ENCODE data around the gene PGGHG.
"Not testable (repeated sequence)": the region's sequence is repeated elsewhere in the genome, so short reads cannot be mapped to it uniquely, and the experiment has no call there.

PGGHG gene

DNA sequence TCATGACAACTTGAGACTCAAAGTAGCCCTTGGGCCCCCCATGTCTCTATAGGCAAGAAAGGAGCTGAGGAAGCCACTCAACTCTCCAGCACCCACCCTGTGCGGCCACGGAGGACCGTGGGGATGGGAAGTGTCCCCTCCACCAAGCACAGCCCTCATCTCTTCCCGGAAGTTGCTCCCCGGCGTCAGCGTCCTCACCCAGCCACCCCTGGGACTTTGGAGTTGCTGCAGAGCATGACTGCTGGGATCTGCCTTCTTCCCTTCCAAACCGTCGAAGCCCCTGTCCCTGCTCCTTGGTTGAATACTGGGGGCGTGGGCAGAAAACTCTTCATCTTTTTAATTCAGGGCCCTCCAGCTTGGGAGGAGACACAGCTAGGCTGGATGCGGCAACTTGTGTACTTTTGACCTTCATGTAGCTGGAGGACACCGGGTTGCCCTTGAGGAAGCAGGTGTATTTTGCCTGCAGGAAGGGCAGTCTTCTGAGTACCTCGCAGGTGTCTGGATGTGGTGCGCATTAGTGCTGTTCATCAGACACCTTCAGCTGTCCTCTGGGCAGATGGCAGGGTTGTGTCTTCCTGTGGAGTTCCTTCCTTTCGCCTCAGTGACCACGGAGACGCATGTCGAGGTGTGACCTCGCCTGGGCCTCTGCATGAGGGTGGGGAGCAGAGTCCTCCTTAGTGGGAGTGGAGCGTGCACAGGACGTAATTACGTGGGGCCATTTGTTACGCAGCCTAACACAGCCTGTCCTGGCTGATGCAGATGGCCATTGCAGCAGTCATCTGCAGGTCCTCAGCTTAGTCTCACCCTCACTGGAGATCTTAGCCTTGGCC is 43.9 kb downstream of the PGGHG start:
- no peak for DNase-seq

DNA sequence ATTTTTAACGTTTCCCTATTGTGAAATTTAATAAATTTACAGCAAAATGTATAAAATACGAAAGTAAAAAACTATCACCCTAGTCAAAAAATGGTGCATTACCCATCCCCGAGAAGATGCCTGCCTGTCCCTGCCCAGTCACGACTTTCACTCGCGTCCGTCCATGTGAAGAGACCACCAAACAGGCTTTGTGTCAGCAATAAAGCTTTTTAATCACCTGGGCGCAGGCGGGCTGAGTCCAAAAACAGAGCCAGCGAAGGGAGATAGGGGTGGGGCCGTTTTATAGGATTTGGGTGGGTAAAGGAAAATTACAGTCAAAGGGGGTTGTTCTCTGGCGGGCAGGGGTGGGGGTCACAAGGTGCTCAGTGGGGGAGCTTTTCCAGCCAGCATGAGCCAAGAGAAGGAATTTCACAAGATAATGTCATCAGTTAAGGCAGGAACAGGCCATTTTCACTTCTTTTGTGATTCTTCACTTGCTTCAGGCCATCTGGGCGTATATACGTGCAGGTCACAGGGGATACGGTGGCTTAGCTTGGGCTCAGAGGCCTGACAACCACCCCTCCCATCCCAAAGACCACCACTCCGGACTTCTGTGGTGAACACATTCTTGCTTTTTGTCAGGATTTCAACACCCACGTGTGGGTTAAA is 44.8 kb downstream of the PGGHG start:
- DNase-seq = not testable (repeated sequence)

DNA sequence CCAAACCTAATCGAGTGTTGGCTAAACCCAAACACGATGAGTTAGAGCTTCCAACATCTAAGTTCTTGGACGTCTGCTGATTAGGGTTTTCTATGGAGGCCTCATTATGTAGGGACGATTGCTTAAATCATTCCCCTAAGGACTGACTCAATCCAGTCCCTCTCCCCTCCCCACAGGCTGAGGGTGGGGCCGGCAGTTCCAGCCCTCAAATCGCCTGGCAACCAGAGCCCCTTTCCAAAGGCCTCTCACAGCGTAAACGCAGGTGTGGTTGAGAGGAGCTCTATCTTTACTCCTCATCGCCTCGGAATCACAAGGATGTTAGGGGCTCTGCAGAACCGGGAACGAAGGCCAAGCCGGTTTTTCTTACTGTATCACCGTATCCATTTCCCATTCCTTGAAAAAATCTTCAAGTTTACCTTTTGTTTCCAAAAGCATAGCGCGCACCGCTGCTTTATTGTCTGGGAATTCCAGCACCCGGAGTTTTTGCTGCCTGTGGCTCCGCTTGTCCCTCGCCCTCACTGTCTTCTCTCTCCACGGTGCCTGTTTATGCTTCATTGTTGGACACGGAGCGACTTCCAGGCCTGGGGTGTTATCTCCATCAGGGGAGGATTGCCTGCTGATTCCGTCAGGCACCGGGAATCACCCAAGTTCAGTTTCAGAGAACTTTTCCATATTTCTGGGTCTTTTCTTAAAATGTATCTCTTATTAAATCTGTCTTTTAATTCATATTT is 45.5 kb downstream of the PGGHG start:
- no peak for DNase-seq

DNA sequence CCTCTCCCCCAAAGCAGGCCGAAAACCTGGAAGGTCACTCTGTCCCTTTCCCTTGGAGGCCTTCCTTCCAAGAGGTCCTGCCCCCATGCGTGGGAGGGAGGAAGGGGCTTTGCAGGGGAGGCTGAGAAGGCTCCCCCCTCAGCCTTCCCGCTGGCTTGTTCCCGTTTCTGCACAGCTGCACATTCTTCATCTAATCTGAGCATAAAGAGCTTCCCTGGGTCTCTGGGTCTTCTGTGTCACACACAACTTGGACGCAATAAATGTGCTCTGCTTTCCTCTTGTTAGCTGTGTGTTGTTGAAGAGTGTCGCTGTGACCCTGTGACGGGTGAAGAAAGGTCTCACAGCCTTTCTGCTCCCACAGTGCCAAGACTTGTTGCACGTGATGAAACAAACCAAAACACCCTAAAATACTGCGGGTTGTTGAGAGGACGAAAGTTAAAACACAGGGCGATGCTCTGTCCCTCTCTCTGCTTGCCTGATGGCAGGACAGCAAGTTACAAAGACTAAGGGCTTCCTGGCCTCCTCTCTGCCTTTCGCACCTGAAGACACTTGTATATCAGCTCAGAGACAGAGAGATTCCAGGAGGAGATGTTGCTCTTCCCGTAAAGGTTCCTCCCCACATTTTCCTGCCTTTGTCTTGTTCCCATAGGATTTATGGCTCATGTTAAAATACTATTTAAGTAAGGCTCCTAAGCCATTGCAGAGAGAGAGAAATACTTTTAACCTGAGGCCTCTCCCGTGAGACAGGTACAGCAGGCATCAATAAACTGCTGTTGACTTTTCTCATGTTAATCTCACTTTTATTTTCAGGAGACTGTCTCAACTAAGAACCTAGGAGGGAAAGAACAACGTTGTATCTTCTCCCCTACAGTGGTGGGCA is 47.1 kb downstream of the PGGHG start:
- DNase-seq = no peak

DNA sequence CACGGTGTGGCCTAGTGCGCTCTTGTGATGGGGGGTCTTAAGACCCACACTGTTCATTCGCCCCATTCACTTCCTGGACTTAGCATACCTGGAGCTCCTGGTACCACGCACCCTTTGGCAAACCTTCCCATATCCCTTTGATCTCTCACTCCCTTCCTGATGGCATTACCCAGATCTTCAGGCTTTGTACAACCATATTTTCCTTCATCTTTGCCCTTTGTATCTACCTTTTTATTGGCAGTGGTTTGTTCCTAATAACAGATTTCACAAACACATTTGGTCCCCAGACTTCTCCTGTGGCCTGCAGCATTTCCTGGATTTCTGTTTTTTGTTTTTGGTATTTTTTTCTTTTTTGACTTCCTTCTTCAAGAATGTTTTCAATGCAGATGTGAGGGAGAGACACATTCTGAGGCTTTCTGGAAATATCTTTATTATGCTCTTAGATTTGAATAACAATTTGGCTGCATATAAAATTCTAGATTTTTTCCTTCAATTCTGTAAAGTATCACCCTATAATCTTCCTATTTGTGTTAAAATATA is 47.8 kb downstream of the PGGHG start:
- DNase-seq = no peak

DNA sequence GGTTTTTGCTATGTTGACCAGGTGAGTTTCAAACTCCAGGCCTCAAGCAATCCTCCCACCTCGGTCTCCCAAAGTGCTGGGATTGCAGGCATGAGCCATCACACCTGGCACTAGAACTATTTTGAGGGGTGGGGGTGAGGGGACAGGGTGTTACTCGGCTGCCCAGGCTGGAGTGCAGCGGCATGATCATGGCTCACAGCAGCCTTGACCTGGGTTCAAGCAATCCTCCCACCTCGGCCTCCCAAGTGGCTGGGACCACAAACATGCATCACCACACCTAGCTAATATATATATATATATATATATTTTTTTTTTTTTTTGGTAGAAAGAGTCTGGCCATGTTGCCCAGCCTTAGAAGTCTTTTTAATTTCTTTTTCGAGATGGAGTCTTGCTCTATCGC is 48.8 kb downstream of the PGGHG start:
- no peak for DNase-seq

DNA sequence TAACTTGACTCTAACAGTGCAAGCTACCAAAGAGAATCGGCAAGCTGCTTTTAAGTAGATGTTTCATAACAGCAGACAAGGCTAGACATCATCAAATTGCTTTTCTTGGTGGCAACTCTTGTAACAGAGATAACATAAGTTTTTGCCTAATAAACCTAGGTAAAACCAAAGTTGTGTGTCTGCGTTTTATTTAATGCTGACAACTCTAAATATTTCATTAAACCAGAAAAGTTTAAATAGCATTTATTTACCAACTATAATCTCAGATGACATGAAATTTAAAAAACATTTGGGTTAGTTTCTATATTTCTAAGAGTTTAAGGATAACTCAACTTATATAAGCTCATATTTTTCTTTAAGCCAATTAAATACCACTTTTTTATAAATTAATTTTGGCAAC is 51.0 kb downstream of the PGGHG start:
- no peak for DNase-seq

DNA sequence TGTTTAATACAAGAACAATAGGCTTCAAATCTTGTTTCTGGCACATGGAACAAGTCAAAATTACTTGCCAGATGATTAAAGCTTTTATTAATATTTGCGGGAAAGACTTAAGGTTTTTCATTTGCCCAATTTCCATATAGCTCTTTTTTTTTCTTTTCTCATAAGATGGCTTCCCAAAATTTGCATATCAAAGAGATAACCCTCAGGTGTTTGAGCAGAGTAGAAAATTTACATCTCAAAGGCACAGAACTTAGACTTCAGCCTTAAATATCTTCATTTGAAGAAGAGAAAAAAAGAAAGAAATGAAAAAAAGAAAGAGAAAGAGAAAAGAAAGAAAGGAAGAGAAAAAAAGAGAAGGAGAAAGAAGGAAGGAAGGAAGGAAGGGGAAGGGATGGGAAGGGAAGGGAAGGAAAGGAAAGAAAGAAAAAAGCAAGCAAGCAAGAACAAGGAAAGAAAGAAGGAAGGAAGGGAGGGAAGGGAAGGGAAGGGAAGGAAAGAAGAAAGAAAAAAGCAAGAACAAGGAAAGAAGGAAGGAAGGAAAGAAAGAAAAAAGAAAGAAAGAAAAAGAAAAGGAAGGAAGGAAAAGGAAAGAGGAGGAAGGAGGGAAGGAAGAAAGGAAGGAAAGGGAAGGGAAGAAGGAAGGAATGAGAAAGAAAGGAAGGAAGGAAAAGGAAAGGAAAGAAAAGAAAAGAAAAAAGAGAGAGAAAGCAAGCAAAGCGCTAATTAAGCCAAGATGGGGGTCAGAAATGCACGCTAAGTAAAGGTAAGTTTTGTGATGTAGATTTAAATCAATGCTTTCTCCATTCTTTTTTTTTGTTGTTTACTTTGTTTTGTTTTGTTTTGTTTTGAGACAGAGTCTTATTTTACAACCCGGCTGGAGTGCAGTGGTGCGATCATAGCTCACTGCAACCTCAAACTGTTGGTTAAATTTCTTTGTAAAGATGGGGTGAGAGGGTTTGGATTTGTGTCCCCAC is 51.9 kb downstream of the PGGHG start:
- no peak for DNase-seq

DNA sequence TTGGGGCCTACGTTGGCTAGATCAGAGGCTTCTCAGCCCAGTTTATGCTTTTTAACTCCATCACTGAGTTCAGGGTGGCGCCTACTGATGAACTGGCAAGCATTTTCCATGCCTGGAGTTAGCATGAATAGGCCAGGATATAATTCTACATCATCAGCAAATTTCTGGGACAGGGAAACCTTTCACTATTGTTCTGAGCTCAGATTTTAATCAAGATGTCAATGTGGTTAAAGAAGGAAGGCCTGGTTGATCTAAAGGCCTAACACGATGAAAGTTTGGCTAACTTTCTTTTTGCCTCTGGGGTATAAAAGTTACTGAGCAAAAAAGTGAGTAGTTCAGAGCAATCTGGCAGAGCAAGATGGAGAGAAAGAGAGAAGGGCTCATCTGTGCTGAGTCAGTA is 53.4 kb downstream of the PGGHG start:
- no peak for DNase-seq

DNA sequence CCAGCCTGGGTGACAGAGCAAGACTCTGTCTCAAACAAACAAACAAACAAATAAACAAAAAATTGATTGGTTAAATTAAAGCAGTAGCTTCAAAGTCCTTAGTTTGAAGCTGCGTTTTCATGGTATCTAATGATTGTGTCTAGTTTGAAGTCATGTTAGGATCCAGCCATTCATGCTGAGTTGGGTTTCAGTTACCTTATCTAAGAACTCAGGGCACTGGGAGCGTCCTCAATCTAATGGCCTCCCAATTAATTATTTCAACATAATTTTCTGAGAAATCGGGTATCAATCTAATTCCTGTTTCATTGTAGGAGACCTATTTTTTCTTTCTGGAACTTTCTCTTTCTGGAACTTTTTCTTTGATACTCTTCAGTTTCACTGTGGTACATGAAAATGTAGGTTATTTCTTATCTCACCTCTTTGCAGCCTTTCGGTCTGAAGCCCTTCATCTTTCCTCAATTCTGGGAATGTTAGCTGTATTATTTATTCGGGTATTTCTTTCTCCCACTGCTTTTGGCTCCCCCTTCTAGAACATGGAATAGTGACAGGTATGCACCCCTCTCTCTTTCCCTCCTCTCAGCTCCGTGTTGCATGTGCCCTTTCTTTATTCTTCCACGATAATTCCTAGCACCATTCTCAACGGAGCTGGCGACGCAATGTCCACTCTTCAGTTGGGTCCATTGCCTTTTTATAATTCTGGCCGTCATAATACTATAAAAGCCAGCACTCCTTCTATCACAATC is 56.1 kb downstream of the PGGHG start:
- DNase-seq = no peak

All from stimulated activated CD4-positive, alpha-beta T cell treated with anti-CD3 and anti-CD28 coated beads, Interleukin-1b, Interleukin-23, amount 100 ng/mL, for 48 hours (primary cell).